Measurements from ENCODE around the gene SLC2A9. TPM values are rescaled to one million over a fixed set of nuclear protein-coding genes. Genes with fewer than 3 reads are reported as not detected.

Gene SLC2A9
- total and polyA plus RNA-seq, 2 of the 4 experiments (the other 2 are of a cell fraction): 0.72 to 2.1 TPM

GRCh38 chr4:10047967-10048366 is 26.7 kb upstream of the SLC2A9 start:
- ATAC-seq (ENCODE audit: low read depth) (no peak), DNase-seq (no peak)
- Histone ChIP-seq H4K20me1 (ENCODE audit: insufficient read depth, low read length) (no peaks in the 10 kb centered on the region), H3K4ac (ENCODE audit: low read depth, low read length) (no peak overlapping the region), H2AFZ (replicated peaks; ENCODE audit: low read length, poor library complexity) (no peak overlapping the region), H2BK15ac (ENCODE audit: low read depth, low read length) (no peak overlapping the region), H2AK5ac (ENCODE audit: low read depth, low read length) (no peak overlapping the region), H4K5ac (ENCODE audit: low read depth, low read length) (no peak overlapping the region), H3K4me2 (ENCODE audit: low read depth, low read length) (no peak overlapping the region), H3K4me1 (ENCODE audit: control insufficient read depth, insufficient read depth, low read length) (no peaks in the 10 kb centered on the region), H2BK120ac (ENCODE audit: low read depth, low read length) (no peak overlapping the region), H3K18ac (ENCODE audit: low read depth, low read length) (no peak overlapping the region), H2BK5ac (ENCODE audit: low read depth, low read length, poor library complexity, severe bottlenecking) (no peak overlapping the region), H4K8ac (ENCODE audit: low read depth in 2 of 2, low read length in 2 of 2) (no peak overlapping the region), H3K9ac (ENCODE audit: low read depth, low read length) (no peak overlapping the region), H3K56ac (ENCODE audit: extremely low read depth, insufficient read depth, low read length) (no peak overlapping the region), H3K79me1 (ENCODE audit: low read depth in 1 of 2, low read length in 2 of 2) (no peaks in the 10 kb centered on the region), H2AK9ac (replicated peaks; ENCODE audit: low read depth, low read length, poor library complexity) (no peak overlapping the region), H3K4me3 (ENCODE audit: insufficient read depth, low read depth, low read length) (no peak overlapping the region), H3K9me1 (ENCODE audit: insufficient read depth, low read length) (no peaks in the 10 kb centered on the region), H2BK20ac (ENCODE audit: low read depth, low read length) (no peak overlapping the region), H3K14ac (replicated peaks; ENCODE audit: low read depth, low read length) (no peak overlapping the region), H3K36me3 (ENCODE audit: control insufficient read depth, insufficient read depth, low read length) (no peaks in the 10 kb centered on the region), H3K27me3 (ENCODE audit: control insufficient read depth, insufficient read depth, low read length) (no peaks in the 10 kb centered on the region), H4K91ac (ENCODE audit: insufficient read depth, low read depth, low read length) (no peak overlapping the region), H3K9me3 (ENCODE audit: control insufficient read depth, insufficient read depth, low read length) (no peaks in the 10 kb centered on the region), H3K23ac (ENCODE audit: low read depth, low read length) (no peak overlapping the region), H3K27ac (ENCODE audit: insufficient read depth, low read length) (no peak overlapping the region)
- no TSS peak for BruUV-seq (replicated peaks)
- ChIA-PET POLR2A (ENCODE audit: unreplicated experiment) (no interaction called here), CTCF (no interaction called here)
- in situ Hi-C loops (cut with MboI; ENCODE audit: low sequenced_read_pairs): no loop called here
- dilution Hi-C loops (cut with HindIII; ENCODE audit: low sequenced_read_pairs, unreplicated experiment): no loop called here
- no peak for TF ChIP-seq FOS (IDR thresholded peaks at IDR 0.05; ENCODE audit: low read depth, low read length)
- TF ChIP-seq, protein P1, sequence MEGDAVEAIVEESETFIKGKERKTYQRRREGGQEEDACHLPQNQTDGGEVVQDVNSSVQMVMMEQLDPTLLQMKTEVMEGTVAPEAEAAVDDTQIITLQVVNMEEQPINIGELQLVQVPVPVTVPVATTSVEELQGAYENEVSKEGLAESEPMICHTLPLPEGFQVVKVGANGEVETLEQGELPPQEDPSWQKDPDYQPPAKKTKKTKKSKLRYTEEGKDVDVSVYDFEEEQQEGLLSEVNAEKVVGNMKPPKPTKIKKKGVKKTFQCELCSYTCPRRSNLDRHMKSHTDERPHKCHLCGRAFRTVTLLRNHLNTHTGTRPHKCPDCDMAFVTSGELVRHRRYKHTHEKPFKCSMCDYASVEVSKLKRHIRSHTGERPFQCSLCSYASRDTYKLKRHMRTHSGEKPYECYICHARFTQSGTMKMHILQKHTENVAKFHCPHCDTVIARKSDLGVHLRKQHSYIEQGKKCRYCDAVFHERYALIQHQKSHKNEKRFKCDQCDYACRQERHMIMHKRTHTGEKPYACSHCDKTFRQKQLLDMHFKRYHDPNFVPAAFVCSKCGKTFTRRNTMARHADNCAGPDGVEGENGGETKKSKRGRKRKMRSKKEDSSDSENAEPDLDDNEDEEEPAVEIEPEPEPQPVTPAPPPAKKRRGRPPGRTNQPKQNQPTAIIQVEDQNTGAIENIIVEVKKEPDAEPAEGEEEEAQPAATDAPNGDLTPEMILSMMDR (conservative IDR thresholded peaks at IDR 0.05; ENCODE audit: low read depth, low read length): no peak
- no peak for TF ChIP-seq USF2 (IDR thresholded peaks at IDR 0.05; ENCODE audit: low read depth, low read length)
- no peak for TF ChIP-seq RFX5 (IDR thresholded peaks at IDR 0.05; ENCODE audit: low read depth, low read length)
- no peak for TF ChIP-seq MXI1 (IDR thresholded peaks at IDR 0.05; ENCODE audit: borderline replicate concordance, low read depth, low read length)
- no peak for TF ChIP-seq ELK1 (IDR thresholded peaks at IDR 0.05; ENCODE audit: borderline replicate concordance, low read depth, low read length)
- no peak for TF ChIP-seq NFE2L2 (IDR thresholded peaks at IDR 0.05; ENCODE audit: low read depth, low read length)
- intact Hi-C loops (cut with micrococcal nuclease): loop anchor here (5.0 kb wide), 1 partner anchor 49 kb away; no protein-coding TSS in a partner anchor
- 90% methylated on average over 2 of the region's 5 CpGs; no CpG with 5 or more reads in 1 of the 2 experiments for WGBS, 2 experiments (ENCODE audit: extremely low coverage in 2 of 2, insufficient read length in 1 of 2)
